Measurements from ENCODE around the gene LASP1.

DNA sequence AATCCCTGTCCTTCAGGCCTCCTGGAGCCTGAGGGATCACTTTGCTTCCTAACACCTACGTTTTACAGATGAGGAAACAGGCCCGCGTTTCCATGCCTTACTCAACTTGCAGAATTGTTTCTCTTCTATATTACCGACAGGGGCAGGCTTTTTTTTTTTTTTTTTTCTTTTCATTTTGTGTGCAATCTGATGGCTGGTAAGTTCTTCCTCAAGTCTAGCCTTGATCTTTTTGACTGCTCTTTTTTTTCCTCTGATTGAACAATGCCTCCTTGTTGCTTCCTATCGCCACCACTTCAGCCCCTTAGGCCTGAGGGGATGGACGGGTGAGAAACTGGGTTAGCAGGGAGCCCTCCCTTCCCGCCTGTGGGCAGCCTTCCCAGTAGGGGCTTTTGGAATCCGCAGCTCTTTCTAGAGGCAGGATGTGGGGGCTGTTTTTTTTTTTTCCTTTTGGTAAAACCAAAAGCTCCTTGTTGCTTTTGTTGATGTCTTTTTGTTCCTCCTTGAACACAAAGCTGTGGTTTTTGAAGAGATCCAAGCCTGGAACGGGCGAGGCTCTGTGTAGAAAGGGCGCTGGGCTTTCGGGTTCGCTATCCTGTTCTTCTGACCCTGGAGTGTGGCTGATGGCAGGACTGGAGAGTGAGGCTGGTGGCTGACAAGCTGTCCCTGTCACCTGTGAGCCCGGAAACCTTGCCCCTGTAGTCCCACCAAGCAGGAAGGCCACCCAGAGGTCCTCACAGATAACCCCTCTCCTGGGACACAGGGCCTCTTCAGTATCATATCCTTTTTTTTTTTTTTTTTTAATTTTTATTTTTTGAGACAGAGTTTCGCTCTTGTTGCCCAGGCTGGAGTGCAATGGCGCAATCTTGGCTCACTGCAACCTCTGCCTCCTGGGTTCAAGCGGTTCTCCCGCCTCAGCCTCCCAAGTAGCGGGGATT, 14.0 kb downstream of the LASP1 start:
- no peak for TF ChIP-seq SUZ12 (IDR thresholded peaks at IDR 0.05; ENCODE audit: extremely low read depth, insufficient read depth, insufficient read length)
- no peak for TF ChIP-seq ZNF274 (IDR thresholded peaks at IDR 0.05; ENCODE audit: low read depth, low read length)

Measured in NT2/D1 (cell line).